OCI-LY7 (cell line): Measurements from ENCODE around the gene STK33.
"Not testable (repeated sequence)": the region's sequence is repeated elsewhere in the genome, so short reads cannot be mapped to it uniquely, and the experiment has no call there.

Source experiments
- EZH2phosphoT487 ChIP-seq: fragments of 200-600 bp; sonication (generic); IDR thresholded peaks from 2 replicates; pipeline ENCODE4 v1.6.1; 2018; ENCODE audit warnings: low read depth, borderline replicate concordance, mild to moderate bottlenecking, mixed run types, antibody characterized with exemption, low read length, moderate library complexity, mixed read lengths
- TF ChIP-seq, protein P1 (sequence below): fragments of 200-600 bp; sonication (generic); conservative IDR thresholded peaks from 2 replicates; pipeline ENCODE4 v1.5.1; 2014; ENCODE audit warnings: mild to moderate bottlenecking, antibody characterized with exemption, low read length, moderate library complexity, mixed read lengths

DNA sequence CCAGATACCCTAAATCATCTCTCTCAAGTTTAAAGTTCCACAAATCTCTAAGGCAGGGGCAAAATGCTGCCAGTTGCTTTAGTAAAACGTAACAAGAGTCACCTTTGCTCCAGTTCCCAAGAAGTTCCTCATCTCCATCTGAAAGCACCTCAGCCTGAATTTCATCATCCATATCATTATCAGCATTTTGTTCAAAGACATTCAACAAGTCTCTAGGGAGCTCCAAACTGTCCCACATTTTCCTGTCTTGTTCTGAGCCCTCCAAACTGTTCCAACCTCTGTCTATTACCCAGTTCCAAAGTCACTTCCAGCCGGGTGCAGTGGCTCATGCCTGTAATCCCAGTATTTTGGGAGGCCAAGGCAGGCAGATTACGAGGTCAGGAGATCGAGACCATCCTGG is 126.7 kb downstream of the STK33 start:
- TF ChIP-seq, protein P1, sequence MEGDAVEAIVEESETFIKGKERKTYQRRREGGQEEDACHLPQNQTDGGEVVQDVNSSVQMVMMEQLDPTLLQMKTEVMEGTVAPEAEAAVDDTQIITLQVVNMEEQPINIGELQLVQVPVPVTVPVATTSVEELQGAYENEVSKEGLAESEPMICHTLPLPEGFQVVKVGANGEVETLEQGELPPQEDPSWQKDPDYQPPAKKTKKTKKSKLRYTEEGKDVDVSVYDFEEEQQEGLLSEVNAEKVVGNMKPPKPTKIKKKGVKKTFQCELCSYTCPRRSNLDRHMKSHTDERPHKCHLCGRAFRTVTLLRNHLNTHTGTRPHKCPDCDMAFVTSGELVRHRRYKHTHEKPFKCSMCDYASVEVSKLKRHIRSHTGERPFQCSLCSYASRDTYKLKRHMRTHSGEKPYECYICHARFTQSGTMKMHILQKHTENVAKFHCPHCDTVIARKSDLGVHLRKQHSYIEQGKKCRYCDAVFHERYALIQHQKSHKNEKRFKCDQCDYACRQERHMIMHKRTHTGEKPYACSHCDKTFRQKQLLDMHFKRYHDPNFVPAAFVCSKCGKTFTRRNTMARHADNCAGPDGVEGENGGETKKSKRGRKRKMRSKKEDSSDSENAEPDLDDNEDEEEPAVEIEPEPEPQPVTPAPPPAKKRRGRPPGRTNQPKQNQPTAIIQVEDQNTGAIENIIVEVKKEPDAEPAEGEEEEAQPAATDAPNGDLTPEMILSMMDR = not testable (repeated sequence)
- not testable (repeated sequence) for TF ChIP-seq EZH2phosphoT487
